H1 (cell line): ENCODE measurements around the gene FOXG1. TPM values are rescaled to one million over a fixed set of nuclear protein-coding genes. Genes with fewer than 3 reads are reported as not detected.

Experiments
- CTCF ChIA-PET: fragments of 300-600 bp; sonication (Branson Sonifier 250); formaldehyde crosslinking; loops from one replicate; lab custom pipeline; 2021; ENCODE audit not compliant: partially characterized antibody; lab: Charles Lee
- POLR2A ChIA-PET: fragments of 300-600 bp; sonication (Branson Sonifier 250); formaldehyde crosslinking; loops from one replicate; lab custom pipeline; 2021; ENCODE audit warnings: inconsistent platforms; ENCODE audit not compliant: partially characterized antibody; lab: Charles Lee
- DNase-seq, 2 experiments: peaks; one replicate each; pipeline versions ENCODE4 v3.0.0 to v3.0.0-alpha.2; 2010 to 2022; ENCODE audit warnings: low spot score in 2 of 2, low read depth in 1 of 2, mixed read lengths in 1 of 2
- FAIRE-seq: peaks from 2 replicates; lab custom pipeline; 2011; peaks lifted over from hg19 to GRCh38; lab: Jason Lieb, UNC
- H2AFZ ChIP-seq: 2 replicates; pipeline ENCODE4 v1.8.1; 2012; ENCODE audit warnings: low read length, inconsistent platforms
- H2AK5ac ChIP-seq: 2 replicates; pipeline ENCODE4 v1.6.1; 2013; ENCODE audit warnings: low read depth, low read length
- H2BK120ac ChIP-seq: replicated peaks from 2 replicates; pipeline ENCODE3; 2013; ENCODE audit warnings: low read depth, low read length, inconsistent platforms
- H2BK12ac ChIP-seq: 2 replicates; pipeline ENCODE4 v1.6.1; 2013; ENCODE audit warnings: low read depth, low read length
- H2BK15ac ChIP-seq: 2 replicates; pipeline ENCODE4 v1.6.1; 2013; ENCODE audit warnings: low read length
- H2BK20ac ChIP-seq: 2 replicates; pipeline ENCODE4 v1.6.1; 2013; ENCODE audit warnings: low read length
- H2BK5ac ChIP-seq: 2 replicates; pipeline ENCODE4 v1.6.1; 2013; ENCODE audit warnings: low read depth, low read length
- H3K14ac ChIP-seq: 2 replicates; pipeline ENCODE4 v1.6.1; 2013; ENCODE audit warnings: inconsistent platforms; ENCODE audit not compliant: insufficient read length
- H3K18ac ChIP-seq: 2 replicates; pipeline ENCODE4 v1.6.1; 2013; ENCODE audit warnings: low read length; ENCODE audit errors: extremely low read depth
- H3K23ac ChIP-seq: 2 replicates; pipeline ENCODE4 v1.6.1; 2013; ENCODE audit warnings: inconsistent platforms; ENCODE audit not compliant: insufficient read length
- H3K23me2 ChIP-seq: 2 replicates; pipeline ENCODE4 v1.6.1; 2013; ENCODE audit warnings: low read depth, low read length
- H3K27ac ChIP-seq: 2 replicates; pipeline ENCODE4 v1.6.1; 2011; ENCODE audit warnings: low read depth, low read length, inconsistent platforms
- H3K27me3 ChIP-seq, 4 experiments: replicated peaks in 1 of 4; 1 replicate in 1 of 4; 2 replicates in 3 of 4; pipeline versions ENCODE4 v1.6.1 to v1.8.1; 2011 to 2013; ENCODE audit warnings: low read length in 3 of 4, mild to moderate bottlenecking in 3 of 4, inconsistent platforms in 2 of 4, mixed read lengths in 2 of 4, moderate library complexity in 1 of 4; ENCODE audit not compliant: control insufficient read depth in 3 of 4, insufficient read depth in 3 of 4; ENCODE audit errors: extremely low read depth in 1 of 4
- H3K36me3 ChIP-seq, 4 experiments: 2 replicates each; pipeline versions ENCODE4 v1.6.1 to v1.8.1; 2011 to 2013; ENCODE audit warnings: mild to moderate bottlenecking in 4 of 4, low read length in 3 of 4, moderate library complexity in 2 of 4, control low read depth in 1 of 4, inconsistent platforms in 1 of 4; ENCODE audit not compliant: insufficient read depth in 4 of 4, control insufficient read depth in 2 of 4
- H3K4ac ChIP-seq: replicated peaks from 2 replicates; pipeline ENCODE3; 2013; ENCODE audit warnings: low read length, low read depth, mixed read lengths, inconsistent platforms; ENCODE audit not compliant: insufficient read length
- H3K4me1 ChIP-seq, 4 experiments: replicated peaks in 1 of 4; 1 replicate in 1 of 4; 2 replicates in 3 of 4; pipeline versions ENCODE4 v1.6.1 to v1.8.1; 2011 to 2013; ENCODE audit warnings: low read length in 3 of 4, inconsistent platforms in 2 of 4, mixed read lengths in 1 of 4; ENCODE audit not compliant: insufficient read depth in 4 of 4, control insufficient read depth in 3 of 4
- H3K4me2 ChIP-seq, 2 experiments: 2 replicates each; pipeline versions ENCODE4 v1.6.1 to v1.8.1; 2011 to 2013; ENCODE audit warnings: low read depth in 2 of 2, low read length in 2 of 2, control low read depth in 1 of 2, inconsistent platforms in 1 of 2, mild to moderate bottlenecking in 1 of 2; ENCODE audit not compliant: insufficient read depth in 1 of 2
- H3K4me3 ChIP-seq, 4 experiments: fragments of 200-600, 300-600 bp in 1 of 4; sonication (generic), shearing (Covaris generic), sonication (Bioruptor Twin) in 1 of 4; 2 replicates each; pipeline versions ENCODE4 v1.5.1 to v1.8.1; 2011 to 2016; ENCODE audit warnings: low read length in 4 of 4, low read depth in 3 of 4, control low read depth in 2 of 4, inconsistent platforms in 2 of 4, mild to moderate bottlenecking in 2 of 4, mixed read lengths in 1 of 4, moderate library complexity in 1 of 4; ENCODE audit not compliant: insufficient read depth in 2 of 4; ENCODE audit errors: extremely low read depth in 1 of 4
- H3K56ac ChIP-seq: replicated peaks from 2 replicates; pipeline ENCODE3; 2013; ENCODE audit warnings: low read depth, mild to moderate bottlenecking, mixed read lengths, low read length, inconsistent platforms; ENCODE audit not compliant: insufficient read length
- H3K79me1 ChIP-seq: 2 replicates; pipeline ENCODE4 v1.6.1; 2013; ENCODE audit warnings: low read depth, low read length, control low read depth
- H3K79me2 ChIP-seq, 2 experiments: 2 replicates each; pipeline versions ENCODE4 v1.6.1 to v1.8.1; 2012 to 2013; ENCODE audit warnings: low read length in 2 of 2, mild to moderate bottlenecking in 2 of 2, inconsistent platforms in 1 of 2; ENCODE audit not compliant: insufficient read depth in 2 of 2, control insufficient read depth in 1 of 2
- H3K9ac ChIP-seq, 4 experiments: replicated peaks in 1 of 4; 1 replicate in 1 of 4; 2 replicates in 3 of 4; pipeline versions ENCODE4 v1.6.1 to v1.8.1; 2011 to 2013; ENCODE audit warnings: low read depth in 3 of 4, low read length in 3 of 4, control low read depth in 2 of 4, mild to moderate bottlenecking in 2 of 4, moderate library complexity in 2 of 4, inconsistent platforms in 1 of 4; ENCODE audit errors: extremely low read depth in 1 of 4
- H3K9me3 ChIP-seq, 2 experiments: 2 replicates each; pipeline versions ENCODE4 v1.6.1 to v1.8.1; 2012 to 2013; ENCODE audit warnings: mild to moderate bottlenecking in 2 of 2, moderate library complexity in 2 of 2, control low read depth in 1 of 2, inconsistent platforms in 1 of 2, low read depth in 1 of 2, low read length in 1 of 2, mixed read lengths in 1 of 2; ENCODE audit not compliant: insufficient read depth in 2 of 2
- H4K20me1 ChIP-seq, 2 experiments: replicated peaks in 1 of 2; 2 replicates each; pipeline versions ENCODE3 to v1.8.1; 2011 to 2013; ENCODE audit warnings: inconsistent platforms in 2 of 2, low read length in 2 of 2, mild to moderate bottlenecking in 1 of 2; ENCODE audit not compliant: insufficient read depth in 2 of 2, control insufficient read depth in 1 of 2
- H4K5ac ChIP-seq: 2 replicates; pipeline ENCODE4 v1.6.1; 2013; ENCODE audit warnings: low read length, low read depth, mixed read lengths, inconsistent platforms; ENCODE audit not compliant: insufficient read length
- H4K8ac ChIP-seq: 2 replicates; pipeline ENCODE4 v1.8.0; 2013; ENCODE audit warnings: mild to moderate bottlenecking, moderate library complexity, low read length, inconsistent platforms; ENCODE audit not compliant: insufficient read depth; ENCODE audit errors: extremely low read depth
- H4K91ac ChIP-seq: replicated peaks from 2 replicates; pipeline ENCODE3; 2013; ENCODE audit warnings: low read length, mixed read lengths, inconsistent platforms; ENCODE audit not compliant: insufficient read length
- CHD2 ChIP-seq: IDR thresholded peaks from 2 replicates; pipeline ENCODE4 v1.6.1; 2012; ENCODE audit warnings: low read length, improper control_type of control experiment
- polyA plus RNA-seq, 7 experiments: library from polyadenylated mRNA; depleted of rRNA in 3 of 7; stranded (reverse) in 5 of 7; unstranded in 2 of 7; fragments of >200 nt in 5 of 7; fragments of 200-250 nt in 2 of 7; gene quantifications; 1 replicate in 5 of 7; 2 replicates in 1 of 7; 4 replicates in 1 of 7; pipeline versions ENCODE4 v1.2.1 to v1.2.3, GENCODE V29; 2011 to 2013; ENCODE audit warnings: missing spikeins in 2 of 7, mixed read lengths in 2 of 7
- total RNA-seq: library from RNA; stranded (reverse); fragmentation: NEBNext Ultra II Directional; extraction: Animal tissue kit (Norgen Biotek cat#: 25700); gene quantifications from 2 replicates; pipeline ENCODE4 v1.2.1, GENCODE V29; 2021

The FOXG1 gene
- total and polyA plus RNA-seq, 2 of the 8 experiments (the other 6 are each of a cell fraction or from before 2014, with no cell fraction given) = 0.03 to 0.24 TPM

GRCh38 chr14:28770630-28771029 is 4.0 kb downstream of the FOXG1 start:
- peaks cover 13% of the 10 kb centered on the region for H3K23me2 ChIP-seq
- H4K91ac ChIP-seq = no peak overlapping the region
- H3K4ac ChIP-seq = no peak overlapping the region
- no peak overlapping the region for H2BK15ac ChIP-seq
- H3K27me3 ChIP-seq = peaks cover 56 to 87% (median 76%) of the 10 kb centered on the region in 4 experiments
- no peaks in the 10 kb centered on the region for H3K79me2 ChIP-seq
- no peak overlapping the region for H3K4me3 ChIP-seq
- H3K9ac ChIP-seq = no peak overlapping the region
- H2BK12ac ChIP-seq = no peak overlapping the region
- no peak overlapping the region for H3K4me2 ChIP-seq
- ChIA-PET POLR2A (no interaction called here), CTCF (interaction anchor here (0.7 to 1.1 kb wide), 3 partner anchors 12 to 90 kb away, joined by 3 to 4 read pairs (median 4); no protein-coding TSS in a partner anchor)
- no peak overlapping the region for H2BK120ac ChIP-seq
- no peak overlapping the region for H3K14ac ChIP-seq
- no peak overlapping the region for H2AFZ ChIP-seq
- peaks cover 0 to 10% of the 10 kb centered on the region in 2 experiments for H4K20me1 ChIP-seq
- H4K8ac ChIP-seq = no peak overlapping the region
- no peak overlapping the region for H3K27ac ChIP-seq
- TF ChIP-seq CHD2 = no peak
- DNase-seq = no peak
- H3K36me3 ChIP-seq = no peaks in the 10 kb centered on the region
- no peak overlapping the region for H3K23ac ChIP-seq
- H3K79me1 ChIP-seq = no peaks in the 10 kb centered on the region
- no peak overlapping the region for H2AK5ac ChIP-seq
- H2BK5ac ChIP-seq = no peak overlapping the region
- H3K56ac ChIP-seq = no peak overlapping the region
- H4K5ac ChIP-seq = no peak overlapping the region
- H3K9me3 ChIP-seq = no peaks in the 10 kb centered on the region
- H3K4me1 ChIP-seq = peaks cover 4 to 15% (median 5%) of the 10 kb centered on the region in 4 experiments; a peak in 6 of 7 replicates
- no peak overlapping the region for H3K18ac ChIP-seq
- H2BK20ac ChIP-seq = no peak overlapping the region
- no peak for FAIRE-seq
